OCI-LY1 (cell line): Measurements from ENCODE around the gene FAM32A.

Experiments used
- H2AFZ ChIP-seq: fragments of 200-600 bp; sonication (generic), shearing (Covaris generic); 2 replicates; pipeline ENCODE4 v1.6.0; 2014; ENCODE audit warnings: antibody characterized with exemption, mild to moderate bottlenecking, low read length
- H3F3A ChIP-seq: fragments of 200-600 bp; sonication (generic), shearing (Covaris generic); 2 replicates; pipeline ENCODE4 v1.6.0; 2014; ENCODE audit warnings: mild to moderate bottlenecking, antibody characterized with exemption, low read length, moderate library complexity; ENCODE audit not compliant: insufficient read depth
- H3K27ac ChIP-seq: fragments of 200-600 bp; sonication (generic); 2 replicates; pipeline ENCODE4 v1.5.1; 2014; ENCODE audit warnings: low read length, mixed run types, mild to moderate bottlenecking, low read depth; ENCODE audit not compliant: poor library complexity, severe bottlenecking
- H3K27me3 ChIP-seq: fragments of 200-600 bp; sonication (generic); 2 replicates; pipeline ENCODE4 v1.6.0; 2014; ENCODE audit warnings: antibody characterized with exemption, mild to moderate bottlenecking, low read length, moderate library complexity; ENCODE audit not compliant: insufficient read depth
- H3K36me3 ChIP-seq: fragments of 200-600 bp; sonication (generic); 2 replicates; pipeline ENCODE4 v1.6.1; 2014; ENCODE audit warnings: mild to moderate bottlenecking, antibody characterized with exemption, low read length, moderate library complexity, mixed read lengths; ENCODE audit not compliant: insufficient read depth
- H3K4me1 ChIP-seq: fragments of 200-600 bp; sonication (generic); 2 replicates; pipeline ENCODE4 v1.5.1; 2014; ENCODE audit warnings: mild to moderate bottlenecking, low read length, moderate library complexity; ENCODE audit not compliant: insufficient read depth, severe bottlenecking
- H3K4me2 ChIP-seq: fragments of 200-600 bp; sonication (generic), shearing (Covaris generic); 2 replicates; pipeline ENCODE4 v1.6.1; 2014; ENCODE audit warnings: low read length
- H3K4me3 ChIP-seq: fragments of 200-600 bp; sonication (generic); 2 replicates; pipeline ENCODE4 v1.5.1; 2014; ENCODE audit warnings: low read length, low read depth, mild to moderate bottlenecking, mixed read lengths; ENCODE audit not compliant: poor library complexity, severe bottlenecking
- H3K79me2 ChIP-seq: fragments of 200-600 bp; shearing (Covaris generic); 2 replicates; pipeline ENCODE4 v1.6.1; 2016; ENCODE audit warnings: mixed run types, low read length, mixed read lengths; ENCODE audit not compliant: insufficient read depth
- H3K9ac ChIP-seq: fragments of 200-600 bp; sonication (generic), shearing (Covaris generic); 2 replicates; pipeline ENCODE4 v1.6.1; 2014; ENCODE audit warnings: mild to moderate bottlenecking, low read length, mixed read lengths
- H3K9me2 ChIP-seq: fragments of 200-600 bp; sonication (generic), shearing (Covaris generic); 2 replicates; pipeline ENCODE4 v1.6.1; 2014; ENCODE audit warnings: low read depth, mild to moderate bottlenecking, low read length, mixed read lengths
- H3K9me3 ChIP-seq: fragments of 200-600 bp; shearing (Covaris generic); 2 replicates; pipeline ENCODE4 v1.6.1; 2014; ENCODE audit warnings: low read length, mixed read lengths
- H4K20me1 ChIP-seq: fragments of 200-600 bp; sonication (generic), shearing (Covaris generic); 2 replicates; pipeline ENCODE4 v1.6.0; 2016; ENCODE audit warnings: mild to moderate bottlenecking, low read length; ENCODE audit not compliant: insufficient read depth
- CTCF ChIP-seq: fragments of 200-600 bp; sonication (generic), shearing (Covaris generic); IDR thresholded peaks from 2 replicates; pipeline ENCODE4 v1.5.1; 2017; ENCODE audit warnings: mild to moderate bottlenecking, antibody characterized with exemption, low read length, moderate library complexity, mixed read lengths
- EZH2 ChIP-seq: fragments of 200-600 bp; sonication (generic), shearing (Covaris generic); IDR thresholded peaks from 2 replicates; pipeline ENCODE4 v1.8.0; 2017; ENCODE audit warnings: borderline replicate concordance, mixed run types, mild to moderate bottlenecking, antibody characterized with exemption, low read length, moderate library complexity, mixed read lengths

FAM32A gene

GRCh38 chr19:16207063-16207462 is 21.9 kb downstream of the FAM32A start:
- Histone ChIP-seq H3K4me2 (no peak overlapping the region), H3K27ac (no peak overlapping the region), H3F3A (no peaks in the 10 kb centered on the region), H3K79me2 (no peaks in the 10 kb centered on the region), H3K9ac (no peak overlapping the region), H2AFZ (no peak overlapping the region), H3K36me3 (peaks cover 77% of the 10 kb centered on the region), H3K4me3 (no peak overlapping the region), H4K20me1 (no peaks in the 10 kb centered on the region), H3K4me1 (no peaks in the 10 kb centered on the region), H3K27me3 (no peaks in the 10 kb centered on the region), H3K9me2 (no peaks in the 10 kb centered on the region), H3K9me3 (no peaks in the 10 kb centered on the region)
- TF ChIP-seq EZH2 (no peak), CTCF (no peak)

- Histone ChIP-seq H3K27ac (no peak overlapping the region), H4K20me1 (no peaks in the 10 kb centered on the region), H3K4me3 (no peak overlapping the region), H3K9me3 (no peaks in the 10 kb centered on the region), H3K79me2 (no peaks in the 10 kb centered on the region), H3K4me2 (no peak overlapping the region), H3F3A (no peaks in the 10 kb centered on the region), H3K9me2 (no peaks in the 10 kb centered on the region), H3K9ac (no peak overlapping the region), H2AFZ (no peak overlapping the region), H3K36me3 (peaks cover 77% of the 10 kb centered on the region), H3K27me3 (no peaks in the 10 kb centered on the region), H3K4me1 (no peaks in the 10 kb centered on the region)
- TF ChIP-seq CTCF (no peak), EZH2 (no peak)
These were observed 22.3 kb downstream of the FAM32A start for GRCh38 chr19:16207490-16208025.

GRCh38 chr19:16208064-16208759 is 23.0 kb downstream of the FAM32A start:
- H3K4me2 ChIP-seq, result no peak overlapping the region
- no peak overlapping the region for H3K27ac ChIP-seq
- no peaks in the 10 kb centered on the region for H3F3A ChIP-seq
- H3K9me2 ChIP-seq, result no peaks in the 10 kb centered on the region
- no peaks in the 10 kb centered on the region for H3K79me2 ChIP-seq
- no peaks in the 10 kb centered on the region for H3K27me3 ChIP-seq
- H3K36me3 ChIP-seq, result peaks cover 78% of the 10 kb centered on the region
- H3K9me3 ChIP-seq, result no peaks in the 10 kb centered on the region
- TF ChIP-seq CTCF (no peak), EZH2 (no peak)
- H3K4me1 ChIP-seq, result no peaks in the 10 kb centered on the region
- no peak overlapping the region for H2AFZ ChIP-seq
- no peak overlapping the region for H3K9ac ChIP-seq
- H3K4me3 ChIP-seq, result no peak overlapping the region
- H4K20me1 ChIP-seq, result no peaks in the 10 kb centered on the region
